Neuronal stem cell (in vitro differentiated cells): ENCODE measurements around the gene CYP26A1.

ENCODE experiments used
- DNase-seq: peaks from one replicate; pipeline ENCODE4 v3.0.0-alpha.2; 2013; ENCODE audit warnings: low spot score
- H2AFZ ChIP-seq: one replicate; pipeline ENCODE4 v1.6.1; 2013; ENCODE audit warnings: mild to moderate bottlenecking, low read length, inconsistent platforms
- H2AK5ac ChIP-seq: 2 replicates; pipeline ENCODE4 v1.6.1; 2013; ENCODE audit warnings: low read depth, mild to moderate bottlenecking, inconsistent platforms, low read length, moderate library complexity, mixed read lengths
- H2BK120ac ChIP-seq: 2 replicates; pipeline ENCODE4 v1.6.1; 2013; ENCODE audit warnings: low read depth, mild to moderate bottlenecking, inconsistent platforms, low read length, moderate library complexity, mixed read lengths
- H2BK12ac ChIP-seq: one replicate; pipeline ENCODE4 v1.6.1; 2013; ENCODE audit warnings: low read length, inconsistent platforms
- H2BK15ac ChIP-seq: 2 replicates; pipeline ENCODE4 v1.6.1; 2013; ENCODE audit warnings: mild to moderate bottlenecking, low read length, inconsistent platforms, mixed read lengths
- H2BK5ac ChIP-seq: one replicate; pipeline ENCODE4 v1.6.1; 2013; ENCODE audit warnings: inconsistent platforms, mild to moderate bottlenecking, low read length, moderate library complexity
- H3K14ac ChIP-seq: one replicate; pipeline ENCODE4 v1.6.1; 2013; ENCODE audit warnings: low read length, inconsistent platforms
- H3K18ac ChIP-seq: 2 replicates; pipeline ENCODE4 v1.6.1; 2013; ENCODE audit warnings: low read length, inconsistent platforms
- H3K23ac ChIP-seq: 2 replicates; pipeline ENCODE4 v1.6.1; 2013; ENCODE audit warnings: low read depth, mild to moderate bottlenecking, mixed read lengths, low read length, inconsistent platforms; ENCODE audit not compliant: poor library complexity
- H3K27ac ChIP-seq: replicated peaks from 3 replicates; pipeline ENCODE4 v1.5.1; 2013; ENCODE audit warnings: low read length, inconsistent platforms
- H3K27me3 ChIP-seq, 3 experiments: 2 replicates each; pipeline ENCODE4 v1.6.1; 2013; ENCODE audit warnings: low read length in 3 of 3, mild to moderate bottlenecking in 2 of 3, inconsistent platforms in 1 of 3, low read depth in 1 of 3, mixed read lengths in 1 of 3, moderate library complexity in 1 of 3; ENCODE audit not compliant: control insufficient read depth in 3 of 3, insufficient read depth in 3 of 3
- H3K36me3 ChIP-seq, 2 donors: replicated peaks in 1 of 2; 2 replicates each; pipeline ENCODE4 v1.6.1; 2013; ENCODE audit warnings: low read length in 2 of 2; ENCODE audit not compliant: control insufficient read depth in 2 of 2, insufficient read depth in 2 of 2
- H3K4ac ChIP-seq: 2 replicates; pipeline ENCODE4 v1.6.1; 2013; ENCODE audit warnings: inconsistent platforms, mild to moderate bottlenecking, low read length, moderate library complexity
- H3K4me1 ChIP-seq, 2 donors: 1 replicate in 1 of 2; 2 replicates in 1 of 2; pipeline ENCODE4 v1.6.1; 2013; ENCODE audit warnings: low read length in 2 of 2, low read depth in 1 of 2; ENCODE audit not compliant: control insufficient read depth in 2 of 2, insufficient read depth in 1 of 2
- H3K4me2 ChIP-seq: one replicate; pipeline ENCODE4 v1.6.1; 2013; ENCODE audit warnings: mild to moderate bottlenecking, low read length, inconsistent platforms; ENCODE audit not compliant: insufficient read depth, poor library complexity, severe bottlenecking
- H3K4me3 ChIP-seq, 2 donors: 2 replicates each; pipeline ENCODE4 v1.5.1; 2013; ENCODE audit warnings: low read length in 2 of 2, mild to moderate bottlenecking in 2 of 2, inconsistent platforms in 1 of 2, moderate library complexity in 1 of 2
- H3K79me1 ChIP-seq: one replicate; pipeline ENCODE4 v1.6.1; 2013; ENCODE audit warnings: low read depth, mild to moderate bottlenecking, inconsistent platforms, low read length, moderate library complexity
- H3K9ac ChIP-seq: one replicate; pipeline ENCODE4 v1.6.1; 2013; ENCODE audit warnings: mild to moderate bottlenecking, low read depth, low read length, inconsistent platforms; ENCODE audit not compliant: poor library complexity
- H3K9me3 ChIP-seq, 2 donors: replicated peaks in 1 of 2; 2 replicates each; pipeline versions ENCODE3 to v1.6.1; 2013; ENCODE audit warnings: low read length in 2 of 2, mild to moderate bottlenecking in 2 of 2, inconsistent platforms in 1 of 2, low read depth in 1 of 2, mixed read lengths in 1 of 2, moderate library complexity in 1 of 2; ENCODE audit not compliant: control insufficient read depth in 2 of 2, insufficient read depth in 1 of 2
- H4K8ac ChIP-seq: one replicate; pipeline ENCODE4 v1.6.1; 2013; ENCODE audit warnings: low read depth, mild to moderate bottlenecking, inconsistent platforms, low read length, moderate library complexity
- H4K91ac ChIP-seq: one replicate; pipeline ENCODE4 v1.6.1; 2013; ENCODE audit warnings: low read length, low read depth, mild to moderate bottlenecking, inconsistent platforms; ENCODE audit not compliant: poor library complexity
- WGBS, 2 donors: extraction: QIAGEN DNeasy Blood & Tissue Kit; methylation state at CpG; one replicate each; pipeline ENCODE4 v1.1.7; 2013; ENCODE audit warnings: missing lambda C conversion rate in 2 of 2, mixed read lengths in 1 of 2; ENCODE audit not compliant: insufficient read length in 2 of 2, insufficient replicate concordance in 1 of 2; ENCODE audit errors: extremely low coverage in 2 of 2; 5-methylcytosine and 5-hydroxymethylcytosine counted together

The CYP26A1 gene

DNA sequence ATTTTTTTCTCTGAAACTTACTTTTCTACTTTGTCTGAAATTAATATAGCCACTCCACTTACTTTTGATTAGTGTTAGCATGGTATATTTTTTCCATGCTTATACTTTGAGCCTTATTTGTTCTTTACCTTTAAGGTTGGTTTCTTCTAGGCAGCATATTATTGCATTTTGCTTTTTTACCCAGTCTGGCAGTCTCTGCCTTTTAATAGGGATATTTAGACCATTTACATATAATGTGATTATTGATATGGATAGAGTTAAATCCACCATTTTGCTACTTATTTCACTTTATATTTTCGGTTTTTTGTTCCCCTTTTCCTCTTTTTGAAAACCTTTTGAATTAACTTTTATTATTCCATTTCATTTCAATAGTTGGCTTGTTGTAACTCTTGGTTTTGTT is 30.3 kb downstream of the CYP26A1 start:
- H2AFZ ChIP-seq: no peak overlapping the region
- H3K9me3 ChIP-seq: no peaks in the 10 kb centered on the region
- H2BK15ac ChIP-seq: no peak overlapping the region
- H3K27me3 ChIP-seq: no peaks in the 10 kb centered on the region
- no peaks in the 10 kb centered on the region for H3K79me1 ChIP-seq
- WGBS, 2 donors: no CpG with 5 or more reads among the region's 1 CpG
- no peak overlapping the region for H4K8ac ChIP-seq
- H3K14ac ChIP-seq: no peak overlapping the region
- H4K91ac ChIP-seq: no peak overlapping the region
- no peaks in the 10 kb centered on the region for H3K4me1 ChIP-seq
- no peak overlapping the region for H2AK5ac ChIP-seq
- no peak overlapping the region for H2BK120ac ChIP-seq
- H3K27ac ChIP-seq: no peak overlapping the region
- H3K36me3 ChIP-seq: no peaks in the 10 kb centered on the region
- H3K23ac ChIP-seq: no peak overlapping the region
- DNase-seq: no peak
- H3K4me3 ChIP-seq: no peak overlapping the region
- no peak overlapping the region for H2BK12ac ChIP-seq
- H3K4ac ChIP-seq: no peak overlapping the region
- H3K9ac ChIP-seq: no peak overlapping the region
- no peak overlapping the region for H2BK5ac ChIP-seq
- no peak overlapping the region for H3K4me2 ChIP-seq
- H3K18ac ChIP-seq: no peak overlapping the region

- Histone ChIP-seq H3K27me3 (no peaks in the 10 kb centered on the region), H2BK15ac (no peak overlapping the region), H2BK120ac (no peak overlapping the region), H3K23ac (no peak overlapping the region), H3K79me1 (no peaks in the 10 kb centered on the region), H3K4me3 (no peak overlapping the region), H3K4ac (no peak overlapping the region), H3K36me3 (no peaks in the 10 kb centered on the region), H3K9me3 (no peaks in the 10 kb centered on the region), H3K4me1 (no peaks in the 10 kb centered on the region), H3K18ac (no peak overlapping the region), H2BK12ac (no peak overlapping the region), H3K9ac (no peak overlapping the region), H3K14ac (no peak overlapping the region), H2AFZ (no peak overlapping the region), H3K27ac (no peak overlapping the region), H4K91ac (no peak overlapping the region), H2AK5ac (no peak overlapping the region), H4K8ac (no peak overlapping the region), H2BK5ac (no peak overlapping the region), H3K4me2 (no peak overlapping the region)
- DNase-seq: no peak
- no CpG with 5 or more reads among the region's 2 CpGs for WGBS, 2 donors
Measured at GRCh38 chr10:93106631-93107072, 33.0 kb downstream of the CYP26A1 start.

DNA sequence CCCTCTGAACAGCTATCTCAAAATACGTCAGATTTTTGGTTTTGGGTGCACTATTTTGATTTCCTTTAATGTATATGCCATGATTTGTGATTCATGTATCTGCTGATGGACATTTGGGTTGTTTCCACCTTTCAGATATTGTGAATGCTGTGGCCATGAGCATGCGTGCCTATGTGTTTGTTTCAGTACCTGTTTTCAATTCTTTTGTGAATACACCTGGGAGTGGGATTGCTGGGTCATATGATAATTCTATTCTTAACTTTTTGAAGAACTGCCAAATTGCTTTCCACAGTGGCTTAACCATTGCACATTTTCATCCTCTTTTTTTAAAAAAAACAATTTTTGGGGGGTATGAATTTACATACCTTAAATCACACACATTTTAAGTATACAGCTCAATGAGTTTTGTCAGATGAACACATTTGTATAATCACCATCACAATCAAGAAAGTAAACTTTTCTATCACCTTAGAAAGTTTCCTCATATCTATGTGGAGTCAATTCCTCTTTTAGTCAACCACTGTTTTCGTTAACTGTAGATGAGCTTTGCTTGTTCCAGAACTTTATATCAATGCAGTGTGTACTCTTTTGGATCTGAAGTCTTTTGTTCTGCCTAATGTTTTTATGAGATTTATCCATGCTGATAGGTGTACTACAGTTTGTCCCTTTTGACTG is 36.9 kb downstream of the CYP26A1 start:
- Histone ChIP-seq H3K4me2 (no peak overlapping the region), H3K18ac (no peak overlapping the region), H3K9me3 (no peaks in the 10 kb centered on the region), H3K36me3 (no peaks in the 10 kb centered on the region), H3K14ac (no peak overlapping the region), H2BK12ac (no peak overlapping the region), H3K9ac (no peak overlapping the region), H2BK5ac (no peak overlapping the region), H2AK5ac (no peak overlapping the region), H3K4me1 (no peaks in the 10 kb centered on the region), H4K91ac (no peak overlapping the region), H3K79me1 (no peaks in the 10 kb centered on the region), H2AFZ (no peak overlapping the region), H3K4ac (no peak overlapping the region), H3K4me3 (no peak overlapping the region), H4K8ac (no peak overlapping the region), H2BK15ac (no peak overlapping the region), H3K23ac (no peak overlapping the region), H3K27ac (no peak overlapping the region), H3K27me3 (peaks cover 0 to 2% (median 0%) of the 10 kb centered on the region in 3 experiments), H2BK120ac (no peak overlapping the region)
- no CpG with 5 or more reads among the region's 3 CpGs for WGBS, 2 donors
- no peak for DNase-seq

DNA sequence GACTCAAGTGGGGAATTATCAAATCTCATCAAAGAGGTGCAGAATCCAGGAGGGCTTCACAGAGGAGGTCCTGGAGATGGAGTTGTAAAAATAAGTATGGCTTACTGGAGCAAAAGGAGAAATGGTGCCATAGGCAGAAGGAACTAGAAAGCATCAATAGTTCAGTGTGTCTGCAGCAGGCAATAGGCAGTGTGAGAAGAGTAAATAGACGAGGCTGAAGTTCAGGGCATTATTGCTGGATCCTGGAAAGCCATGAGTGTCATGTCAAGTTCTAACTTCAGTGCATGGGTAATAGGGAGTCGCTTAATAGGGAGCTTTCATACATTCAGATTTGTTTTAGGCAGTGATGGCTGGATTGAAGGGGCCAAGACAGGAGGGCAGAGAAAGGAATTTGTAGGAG is 39.3 kb downstream of the CYP26A1 start:
- Histone ChIP-seq H3K9ac (no peak overlapping the region), H2BK15ac (no peak overlapping the region), H3K79me1 (no peaks in the 10 kb centered on the region), H3K27me3 (peaks cover 0 to 2% (median 0%) of the 10 kb centered on the region in 3 experiments), H3K4ac (no peak overlapping the region), H3K14ac (no peak overlapping the region), H2BK12ac (no peak overlapping the region), H4K91ac (no peak overlapping the region), H3K36me3 (no peaks in the 10 kb centered on the region), H2AFZ (no peak overlapping the region), H4K8ac (no peak overlapping the region), H3K18ac (no peak overlapping the region), H3K9me3 (no peaks in the 10 kb centered on the region), H3K4me3 (no peak overlapping the region), H3K4me1 (no peaks in the 10 kb centered on the region), H2AK5ac (no peak overlapping the region), H2BK120ac (no peak overlapping the region), H3K27ac (no peak overlapping the region), H2BK5ac (no peak overlapping the region), H3K4me2 (no peak overlapping the region), H3K23ac (no peak overlapping the region)
- no peak for DNase-seq
- no CpG with 5 or more reads among the region's 2 CpGs for WGBS, 2 donors
